Fibroblast of pulmonary artery (primary cell): ENCODE results near the gene MRPL18.
"Not testable (repeated sequence)": the region's sequence is repeated elsewhere in the genome, so short reads cannot be mapped to it uniquely, and the experiment has no call there.

ENCODE experiments used
- DNase-seq: peaks from one replicate; pipeline ENCODE4 v3.0.0-alpha.2; 2010; ENCODE audit warnings: low read depth
- H3K4me3 ChIP-seq: replicated peaks from 2 replicates; pipeline ENCODE4 v1.5.1; 2011; ENCODE audit warnings: low read depth, mild to moderate bottlenecking, control low read depth, low read length, moderate library complexity
- TF ChIP-seq, protein P1 (sequence below): IDR thresholded peaks from 2 replicates; pipeline ENCODE4 v1.5.1; 2011; ENCODE audit warnings: mild to moderate bottlenecking, control low read depth, low read length, inconsistent platforms; ENCODE audit errors: missing control alignments

The MRPL18 gene

DNA sequence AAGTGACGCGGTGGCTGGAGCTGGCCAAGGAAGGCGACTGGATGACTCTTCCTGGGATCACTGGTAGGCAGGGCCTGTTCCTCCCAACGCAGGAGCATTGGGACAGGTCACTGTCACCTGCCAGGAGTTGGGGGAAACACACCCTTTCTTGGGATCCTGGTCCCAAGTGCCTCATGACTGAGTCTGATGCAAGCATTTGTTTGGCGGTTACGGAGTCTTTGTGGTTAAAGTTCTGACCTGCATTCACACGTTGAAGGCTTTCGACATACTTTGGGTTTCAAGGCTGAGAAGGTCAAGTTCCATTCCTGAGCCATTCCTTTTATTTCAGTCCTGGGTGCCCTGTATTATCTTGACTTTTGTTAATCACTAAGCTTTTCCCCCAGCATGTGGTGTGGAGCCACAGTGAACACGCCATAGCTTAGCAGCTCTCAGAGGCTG lies 15.8 kb downstream of the MRPL18 start:
- TF ChIP-seq, protein P1, sequence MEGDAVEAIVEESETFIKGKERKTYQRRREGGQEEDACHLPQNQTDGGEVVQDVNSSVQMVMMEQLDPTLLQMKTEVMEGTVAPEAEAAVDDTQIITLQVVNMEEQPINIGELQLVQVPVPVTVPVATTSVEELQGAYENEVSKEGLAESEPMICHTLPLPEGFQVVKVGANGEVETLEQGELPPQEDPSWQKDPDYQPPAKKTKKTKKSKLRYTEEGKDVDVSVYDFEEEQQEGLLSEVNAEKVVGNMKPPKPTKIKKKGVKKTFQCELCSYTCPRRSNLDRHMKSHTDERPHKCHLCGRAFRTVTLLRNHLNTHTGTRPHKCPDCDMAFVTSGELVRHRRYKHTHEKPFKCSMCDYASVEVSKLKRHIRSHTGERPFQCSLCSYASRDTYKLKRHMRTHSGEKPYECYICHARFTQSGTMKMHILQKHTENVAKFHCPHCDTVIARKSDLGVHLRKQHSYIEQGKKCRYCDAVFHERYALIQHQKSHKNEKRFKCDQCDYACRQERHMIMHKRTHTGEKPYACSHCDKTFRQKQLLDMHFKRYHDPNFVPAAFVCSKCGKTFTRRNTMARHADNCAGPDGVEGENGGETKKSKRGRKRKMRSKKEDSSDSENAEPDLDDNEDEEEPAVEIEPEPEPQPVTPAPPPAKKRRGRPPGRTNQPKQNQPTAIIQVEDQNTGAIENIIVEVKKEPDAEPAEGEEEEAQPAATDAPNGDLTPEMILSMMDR: no peak
- no peak for DNase-seq
- H3K4me3 ChIP-seq: no peak overlapping the region

DNA sequence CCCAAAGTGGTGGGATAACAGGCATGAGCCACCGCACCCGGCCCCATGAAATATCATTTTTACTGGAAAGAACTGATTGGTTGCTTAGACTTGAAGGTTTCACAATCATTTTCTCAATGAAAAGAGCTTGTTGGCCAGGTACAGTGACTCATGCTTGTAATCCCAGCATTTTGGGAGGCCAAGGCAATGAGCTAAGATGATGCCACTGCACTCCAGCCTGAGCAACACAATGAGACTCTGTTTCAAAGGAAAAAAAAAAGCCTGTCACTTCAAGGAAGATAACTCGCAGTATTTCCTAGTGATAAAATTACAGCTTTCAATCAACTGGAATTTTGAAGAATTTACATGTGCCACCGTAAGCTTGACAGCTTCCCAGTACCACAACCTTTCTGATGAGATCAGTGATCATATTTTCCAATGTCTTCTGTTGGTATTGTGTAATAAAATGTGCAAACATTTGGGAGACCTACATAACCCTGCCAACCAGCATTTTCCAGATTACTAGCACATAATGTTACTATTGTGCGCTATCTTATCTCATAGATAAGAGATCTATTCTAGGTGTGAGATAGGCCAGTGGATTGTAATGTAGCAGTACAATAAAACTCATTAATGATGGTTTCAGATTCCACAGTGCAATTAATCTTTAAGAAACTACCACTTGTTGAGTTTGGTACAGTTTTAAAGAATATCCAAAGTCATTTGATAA lies 17.0 kb downstream of the MRPL18 start:
- no peak overlapping the region for H3K4me3 ChIP-seq
- DNase-seq: peak; percentile 36
- TF ChIP-seq, protein P1: no peak

DNA sequence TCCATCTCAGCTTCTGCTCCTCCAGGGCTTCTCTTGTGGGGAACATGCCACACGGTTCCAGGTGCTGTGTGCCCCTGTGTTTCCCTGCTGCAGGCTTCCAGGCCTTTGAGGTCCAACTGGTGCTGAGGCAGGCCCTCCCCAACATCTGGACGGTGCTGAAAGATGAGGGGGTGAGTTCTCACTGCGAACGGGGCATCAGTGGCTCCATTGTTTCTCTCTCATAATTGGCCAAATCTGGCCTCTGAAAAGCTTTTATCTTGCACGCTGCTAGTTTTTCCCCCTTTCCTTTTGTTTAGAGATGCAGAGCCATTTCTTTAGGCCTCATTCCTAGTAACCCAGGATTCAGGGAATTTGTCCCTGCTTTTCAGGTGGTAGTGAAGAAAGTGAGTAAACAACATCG lies 18.4 kb downstream of the MRPL18 start:
- DNase-seq: no peak
- TF ChIP-seq, protein P1: no peak
- no peak overlapping the region for H3K4me3 ChIP-seq

DNA sequence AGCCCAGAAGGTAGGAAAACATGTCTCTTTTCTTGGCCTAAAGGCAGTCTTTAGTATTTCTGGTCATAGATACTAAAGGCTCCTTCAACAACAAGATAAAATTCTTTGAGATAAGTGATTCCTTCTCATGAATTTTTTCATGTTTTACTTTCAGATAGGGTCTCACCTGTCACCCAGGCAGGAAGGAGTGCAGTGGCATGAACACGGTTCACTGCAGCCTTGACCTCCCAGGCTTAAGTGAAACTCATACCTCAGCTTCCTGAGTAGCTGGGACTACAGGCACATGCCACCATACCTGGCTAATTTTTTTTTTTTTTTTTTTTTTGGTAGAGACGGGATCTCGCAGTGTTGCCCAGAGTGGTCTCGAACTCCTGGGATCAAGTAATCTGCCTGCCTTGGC lies 18.9 kb downstream of the MRPL18 start:
- TF ChIP-seq, protein P1: no peak
- H3K4me3 ChIP-seq: no peak overlapping the region
- no peak for DNase-seq

DNA sequence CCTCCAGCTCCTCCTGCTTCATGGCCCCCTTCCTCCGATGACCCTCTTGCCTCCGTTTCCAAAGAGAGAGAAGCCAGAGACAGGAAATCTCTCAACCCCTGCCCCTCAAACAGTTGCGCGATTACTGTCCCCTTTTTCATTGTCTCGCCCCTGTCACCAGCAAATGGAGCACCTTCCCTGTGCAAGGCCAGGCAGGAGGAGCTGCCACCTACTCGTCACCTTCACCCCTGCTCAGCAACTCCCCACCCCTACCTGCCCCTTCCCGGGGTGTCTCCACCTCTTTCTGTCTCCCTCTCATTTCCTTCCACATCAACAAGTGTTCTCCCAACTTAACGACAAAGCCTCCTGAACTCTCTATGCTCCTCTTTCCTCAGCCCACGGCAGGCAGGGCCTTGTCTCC lies 23.5 kb downstream of the MRPL18 start:
- no peak for DNase-seq
- TF ChIP-seq, protein P1: no peak
- H3K4me3 ChIP-seq: no peak overlapping the region

DNA sequence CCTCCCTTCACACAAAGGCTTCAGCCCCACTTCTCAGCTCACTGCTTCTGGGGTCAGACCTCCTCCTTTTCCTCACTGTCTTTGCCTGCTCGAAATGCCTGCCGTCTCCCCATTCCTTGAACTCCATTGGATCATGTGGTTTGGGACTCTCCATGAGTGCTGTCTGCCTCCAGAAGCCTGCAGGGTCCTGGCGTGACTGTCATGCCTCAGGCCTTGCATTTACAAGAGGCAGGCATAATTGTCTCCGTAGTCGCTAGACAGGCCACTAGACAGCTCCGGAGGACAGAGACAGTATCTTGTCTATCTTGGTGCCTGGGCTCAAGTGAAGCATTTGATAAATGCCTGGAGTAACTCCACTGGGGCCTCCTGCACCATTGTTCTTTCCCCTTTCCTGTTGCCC lies 25.1 kb downstream of the MRPL18 start:
- TF ChIP-seq, protein P1: no peak
- H3K4me3 ChIP-seq: no peak overlapping the region
- no peak for DNase-seq

DNA sequence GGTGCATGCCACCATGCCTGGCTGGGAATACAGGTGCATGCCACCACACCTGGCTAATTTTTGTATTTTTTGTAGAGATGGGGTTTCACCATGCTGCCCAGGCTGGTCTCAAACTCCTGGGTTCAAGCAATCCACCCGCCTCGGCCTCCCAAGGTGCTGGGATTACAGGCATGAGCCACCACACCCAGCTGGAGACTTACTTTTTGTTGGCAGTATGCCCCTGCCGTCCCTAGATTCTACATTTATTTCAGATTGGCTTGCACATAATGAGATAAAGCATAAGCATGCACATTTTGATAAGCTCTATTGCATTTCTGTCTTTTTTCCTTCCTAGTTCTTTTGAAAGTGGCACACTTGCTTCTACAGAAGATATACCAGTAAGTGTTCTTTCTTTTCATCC lies 26.5 kb downstream of the MRPL18 start:
- H3K4me3 ChIP-seq, DNase-seq: not testable (repeated sequence)
